ENCODE results near the gene SCUBE2.

DNA sequence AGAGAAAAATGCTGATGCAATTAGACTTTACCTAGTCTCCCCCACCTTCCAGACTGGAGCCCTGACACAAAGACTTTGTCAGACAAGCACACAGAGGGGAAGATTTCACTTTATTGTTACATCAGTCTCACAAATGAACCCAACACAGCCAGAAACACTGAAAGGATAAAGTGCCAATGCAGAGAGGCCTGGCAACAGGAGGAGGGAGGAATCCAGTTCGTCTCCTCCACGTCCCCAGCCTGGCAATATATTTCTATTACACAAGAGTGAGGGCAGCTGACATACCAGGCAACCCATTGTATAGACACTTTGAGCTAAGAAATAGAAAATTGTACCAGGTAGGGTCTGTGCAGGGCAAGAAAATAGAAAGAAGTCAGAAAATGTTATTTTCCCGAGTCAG, 110.9 kb downstream of the SCUBE2 start:
- TF ChIP-seq, protein P1, sequence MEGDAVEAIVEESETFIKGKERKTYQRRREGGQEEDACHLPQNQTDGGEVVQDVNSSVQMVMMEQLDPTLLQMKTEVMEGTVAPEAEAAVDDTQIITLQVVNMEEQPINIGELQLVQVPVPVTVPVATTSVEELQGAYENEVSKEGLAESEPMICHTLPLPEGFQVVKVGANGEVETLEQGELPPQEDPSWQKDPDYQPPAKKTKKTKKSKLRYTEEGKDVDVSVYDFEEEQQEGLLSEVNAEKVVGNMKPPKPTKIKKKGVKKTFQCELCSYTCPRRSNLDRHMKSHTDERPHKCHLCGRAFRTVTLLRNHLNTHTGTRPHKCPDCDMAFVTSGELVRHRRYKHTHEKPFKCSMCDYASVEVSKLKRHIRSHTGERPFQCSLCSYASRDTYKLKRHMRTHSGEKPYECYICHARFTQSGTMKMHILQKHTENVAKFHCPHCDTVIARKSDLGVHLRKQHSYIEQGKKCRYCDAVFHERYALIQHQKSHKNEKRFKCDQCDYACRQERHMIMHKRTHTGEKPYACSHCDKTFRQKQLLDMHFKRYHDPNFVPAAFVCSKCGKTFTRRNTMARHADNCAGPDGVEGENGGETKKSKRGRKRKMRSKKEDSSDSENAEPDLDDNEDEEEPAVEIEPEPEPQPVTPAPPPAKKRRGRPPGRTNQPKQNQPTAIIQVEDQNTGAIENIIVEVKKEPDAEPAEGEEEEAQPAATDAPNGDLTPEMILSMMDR (IDR thresholded peaks at IDR 0.05): no peak
- TF ChIP-seq EZH2 (IDR thresholded peaks at IDR 0.05; ENCODE audit: borderline replicate concordance, insufficient read depth, low read depth, low read length, poor library complexity, severe bottlenecking): no peak
